SU-DHL-6 (cell line): Measurements from ENCODE around the gene ZDHHC16.

ENCODE experiments used
- H2AFZ ChIP-seq: fragments of 200-600 bp; sonication (generic); 2 replicates; pipeline ENCODE4 v1.6.1; 2014; ENCODE audit warnings: low read depth, mild to moderate bottlenecking, moderate library complexity, mixed read lengths, antibody characterized with exemption, low read length; ENCODE audit not compliant: severe bottlenecking
- H3F3A ChIP-seq: fragments of 200-600 bp; shearing (Covaris generic); 2 replicates; pipeline ENCODE4 v1.6.0; 2016; ENCODE audit warnings: antibody characterized with exemption, mild to moderate bottlenecking; ENCODE audit not compliant: insufficient read depth
- H3K27ac ChIP-seq: fragments of 200-600 bp; sonication (generic); 2 replicates; pipeline ENCODE4 v1.5.1; 2016; ENCODE audit warnings: low read depth, mild to moderate bottlenecking, low read length, moderate library complexity, mixed read lengths
- H3K27me3 ChIP-seq: fragments of 200-600 bp; sonication (generic), shearing (Covaris generic); 2 replicates; pipeline ENCODE4 v1.6.0; 2014; ENCODE audit warnings: mild to moderate bottlenecking, low read length
- H3K36me3 ChIP-seq: fragments of 200-600 bp; sonication (generic); 2 replicates; pipeline ENCODE4 v1.6.1; 2014; ENCODE audit warnings: mild to moderate bottlenecking, low read length, mixed read lengths
- H3K4me2 ChIP-seq: fragments of 300-600, 200-600 bp; shearing (Covaris generic), sonication (generic); 2 replicates; pipeline ENCODE4 v1.6.0; 2014; ENCODE audit warnings: low read length, low read depth, mild to moderate bottlenecking; ENCODE audit not compliant: poor library complexity, severe bottlenecking
- H3K4me3 ChIP-seq: fragments of 200-600 bp; sonication (generic); 2 replicates; pipeline ENCODE4 v1.5.1; 2014; ENCODE audit warnings: antibody characterized with exemption, low read length, mild to moderate bottlenecking, mixed read lengths; ENCODE audit not compliant: insufficient read depth, poor library complexity, severe bottlenecking
- H3K79me2 ChIP-seq: fragments of 200-600 bp; sonication (generic); 2 replicates; pipeline ENCODE4 v1.6.1; 2014; ENCODE audit warnings: mild to moderate bottlenecking, low read length, moderate library complexity; ENCODE audit not compliant: insufficient read depth
- H3K9ac ChIP-seq: fragments of 200-600 bp; sonication (generic); 2 replicates; pipeline ENCODE4 v1.7.0; 2014; ENCODE audit warnings: mild to moderate bottlenecking, low read length
- H3K9me2 ChIP-seq: fragments of 200-600 bp; sonication (generic); replicated peaks from 2 replicates; pipeline ENCODE4 v1.6.1; 2014; ENCODE audit warnings: low read length; ENCODE audit not compliant: insufficient read depth
- H3K9me3 ChIP-seq: fragments of 200-600 bp; sonication (generic); 2 replicates; pipeline ENCODE4 v1.6.1; 2014; ENCODE audit warnings: low read length, mixed read lengths; ENCODE audit not compliant: insufficient read depth
- H4K20me1 ChIP-seq: fragments of 200-600 bp; sonication (generic); 2 replicates; pipeline ENCODE4 v1.6.1; 2014; ENCODE audit warnings: low read depth, mild to moderate bottlenecking, antibody characterized with exemption, low read length, moderate library complexity, mixed read lengths
- EZH2phosphoT487 ChIP-seq: fragments of 200-600 bp; sonication (generic), shearing (Covaris generic); conservative IDR thresholded peaks from 2 replicates; pipeline ENCODE4 v1.6.1; 2018; ENCODE audit warnings: mild to moderate bottlenecking, antibody characterized with exemption, low read length, moderate library complexity, mixed read lengths
- TF ChIP-seq, protein P1 (sequence below): fragments of 200-600 bp; sonication (generic); IDR thresholded peaks from one replicate; pipeline ENCODE4 v1.5.1; 2017; ENCODE audit warnings: antibody characterized with exemption, mild to moderate bottlenecking, low read length, moderate library complexity; ENCODE audit not compliant: insufficient read depth, poor library complexity, severe bottlenecking

Gene ZDHHC16

GRCh38 chr10:97502916-97503315 is 56.9 kb downstream of the ZDHHC16 start:
- H3F3A ChIP-seq: no peaks in the 10 kb centered on the region
- no peaks in the 10 kb centered on the region for H3K36me3 ChIP-seq
- H3K9me3 ChIP-seq: no peaks in the 10 kb centered on the region
- H2AFZ ChIP-seq: no peak overlapping the region
- H3K4me2 ChIP-seq: no peak overlapping the region
- no peak for TF ChIP-seq EZH2phosphoT487
- TF ChIP-seq, protein P1, sequence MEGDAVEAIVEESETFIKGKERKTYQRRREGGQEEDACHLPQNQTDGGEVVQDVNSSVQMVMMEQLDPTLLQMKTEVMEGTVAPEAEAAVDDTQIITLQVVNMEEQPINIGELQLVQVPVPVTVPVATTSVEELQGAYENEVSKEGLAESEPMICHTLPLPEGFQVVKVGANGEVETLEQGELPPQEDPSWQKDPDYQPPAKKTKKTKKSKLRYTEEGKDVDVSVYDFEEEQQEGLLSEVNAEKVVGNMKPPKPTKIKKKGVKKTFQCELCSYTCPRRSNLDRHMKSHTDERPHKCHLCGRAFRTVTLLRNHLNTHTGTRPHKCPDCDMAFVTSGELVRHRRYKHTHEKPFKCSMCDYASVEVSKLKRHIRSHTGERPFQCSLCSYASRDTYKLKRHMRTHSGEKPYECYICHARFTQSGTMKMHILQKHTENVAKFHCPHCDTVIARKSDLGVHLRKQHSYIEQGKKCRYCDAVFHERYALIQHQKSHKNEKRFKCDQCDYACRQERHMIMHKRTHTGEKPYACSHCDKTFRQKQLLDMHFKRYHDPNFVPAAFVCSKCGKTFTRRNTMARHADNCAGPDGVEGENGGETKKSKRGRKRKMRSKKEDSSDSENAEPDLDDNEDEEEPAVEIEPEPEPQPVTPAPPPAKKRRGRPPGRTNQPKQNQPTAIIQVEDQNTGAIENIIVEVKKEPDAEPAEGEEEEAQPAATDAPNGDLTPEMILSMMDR: no peak
- no peak overlapping the region for H3K9ac ChIP-seq
- no peaks in the 10 kb centered on the region for H3K27me3 ChIP-seq
- H3K27ac ChIP-seq: no peak overlapping the region
- no peaks in the 10 kb centered on the region for H4K20me1 ChIP-seq
- H3K79me2 ChIP-seq: peaks cover 1% of the 10 kb centered on the region; the same call in 1 of the 2 replicates
- no peak overlapping the region for H3K4me3 ChIP-seq
- no peaks in the 10 kb centered on the region for H3K9me2 ChIP-seq

- Histone ChIP-seq H3K27me3 (no peaks in the 10 kb centered on the region), H3K4me2 (no peak overlapping the region), H3K9me2 (no peaks in the 10 kb centered on the region), H4K20me1 (no peaks in the 10 kb centered on the region), H3K27ac (no peak overlapping the region), H3K36me3 (no peaks in the 10 kb centered on the region), H3K9ac (no peak overlapping the region), H3K4me3 (no peak overlapping the region), H2AFZ (no peak overlapping the region), H3K9me3 (no peaks in the 10 kb centered on the region), H3K79me2 (no peaks in the 10 kb centered on the region), H3F3A (no peaks in the 10 kb centered on the region)
- TF ChIP-seq EZH2phosphoT487: no peak
- TF ChIP-seq, protein P1: no peak
Measured at GRCh38 chr10:97503406-97503805, 57.4 kb downstream of the ZDHHC16 start.

DNA sequence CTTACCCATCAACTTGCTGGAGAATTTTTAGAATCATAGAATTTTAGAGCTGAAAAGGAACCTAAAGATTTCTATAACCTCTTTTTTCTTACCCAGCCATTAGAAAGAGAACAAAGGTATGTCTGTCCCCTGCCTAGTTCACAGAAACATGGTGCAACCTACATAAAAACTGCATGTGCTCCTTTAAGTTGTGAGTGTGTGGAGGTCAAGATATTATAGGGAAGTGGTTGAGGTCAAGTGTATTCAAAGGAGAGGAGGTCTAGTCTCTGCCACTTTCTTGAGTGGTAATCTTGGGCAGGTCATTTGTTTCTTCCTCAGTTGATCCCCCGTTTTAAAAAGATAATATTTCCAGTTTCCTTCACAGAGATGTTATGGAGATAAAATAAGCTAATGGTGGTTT is 59.2 kb downstream of the ZDHHC16 start:
- H3K9me3 ChIP-seq: no peaks in the 10 kb centered on the region
- no peaks in the 10 kb centered on the region for H4K20me1 ChIP-seq
- no peaks in the 10 kb centered on the region for H3K9me2 ChIP-seq
- no peak overlapping the region for H3K4me2 ChIP-seq
- H2AFZ ChIP-seq: no peak overlapping the region
- H3K9ac ChIP-seq: no peak overlapping the region
- no peak overlapping the region for H3K4me3 ChIP-seq
- H3K79me2 ChIP-seq: no peaks in the 10 kb centered on the region
- H3F3A ChIP-seq: no peaks in the 10 kb centered on the region
- H3K27ac ChIP-seq: no peak overlapping the region
- no peak for TF ChIP-seq EZH2phosphoT487
- TF ChIP-seq, protein P1: no peak
- H3K27me3 ChIP-seq: no peaks in the 10 kb centered on the region
- H3K36me3 ChIP-seq: no peaks in the 10 kb centered on the region
